ENCODE data around the gene CAMK2D. TPM values are rescaled to one million over a fixed set of nuclear protein-coding genes. Genes with fewer than 3 reads are reported as not detected.
"Not testable (repeated sequence)": the region's sequence is repeated elsewhere in the genome, so short reads cannot be mapped to it uniquely, and the experiment has no call there.

CAMK2D gene
- total and polyA plus RNA-seq, 2 donors from 2014 or later: 9.1 to 34.7 TPM

- H3K27ac ChIP-seq (ENCODE audit: low read depth in 2 of 2, low read length in 2 of 2): no peak overlapping the region
- no peak for FAIRE-seq
- intact Hi-C loops (cut with DNase I): no loop called here
These were observed 8.2 kb upstream of the CAMK2D start for GRCh38 chr4:113769744-113770143.

DNA sequence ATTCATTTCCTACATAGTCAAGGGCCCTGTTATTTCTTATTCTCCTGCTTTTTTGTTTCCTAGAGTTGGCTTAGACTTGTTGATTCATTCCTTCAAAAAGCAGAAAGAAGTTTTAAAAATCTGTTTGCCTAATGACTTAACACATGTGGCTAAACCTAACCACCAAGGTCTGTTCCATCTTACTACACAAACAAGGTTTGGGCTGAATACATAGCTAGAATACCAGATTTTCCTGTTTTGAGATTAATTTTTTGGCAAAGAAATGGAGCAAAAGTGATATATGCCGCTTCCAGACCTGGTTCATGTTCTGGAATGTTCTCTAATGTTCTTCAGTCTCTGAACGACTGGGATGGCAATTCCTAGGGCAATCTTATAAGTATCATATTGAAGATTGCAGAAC lies 7.4 kb upstream of the CAMK2D start:
- intact Hi-C loops (cut with DNase I): no loop called here

More at GRCh38 chr4:113769744-113770143, 8.2 kb upstream of the CAMK2D start:
- Histone ChIP-seq H3K9ac (ENCODE audit: low read length in 3 of 3) (no peak overlapping the region), H3K9me3 (ENCODE audit: control insufficient read depth in 2 of 3, insufficient read depth in 1 of 3, low read length in 3 of 3) (no peaks in the 10 kb centered on the region), H3K27me3 (ENCODE audit: control insufficient read depth, insufficient read depth, low read length) (no peaks in the 10 kb centered on the region), H3K36me3 (ENCODE audit: control insufficient read depth in 2 of 3, insufficient read depth in 3 of 3, low read length in 3 of 3) (no peaks in the 10 kb centered on the region), H3K4me1 (ENCODE audit: control insufficient read depth in 2 of 3, insufficient read depth in 2 of 3, low read depth in 1 of 3, low read length in 3 of 3) (no peaks in the 10 kb centered on the region), H3K4me3 (ENCODE audit: low read length in 3 of 3) (no peak overlapping the region)
- no peak for DNase-seq
- TF ChIP-seq, protein P1, sequence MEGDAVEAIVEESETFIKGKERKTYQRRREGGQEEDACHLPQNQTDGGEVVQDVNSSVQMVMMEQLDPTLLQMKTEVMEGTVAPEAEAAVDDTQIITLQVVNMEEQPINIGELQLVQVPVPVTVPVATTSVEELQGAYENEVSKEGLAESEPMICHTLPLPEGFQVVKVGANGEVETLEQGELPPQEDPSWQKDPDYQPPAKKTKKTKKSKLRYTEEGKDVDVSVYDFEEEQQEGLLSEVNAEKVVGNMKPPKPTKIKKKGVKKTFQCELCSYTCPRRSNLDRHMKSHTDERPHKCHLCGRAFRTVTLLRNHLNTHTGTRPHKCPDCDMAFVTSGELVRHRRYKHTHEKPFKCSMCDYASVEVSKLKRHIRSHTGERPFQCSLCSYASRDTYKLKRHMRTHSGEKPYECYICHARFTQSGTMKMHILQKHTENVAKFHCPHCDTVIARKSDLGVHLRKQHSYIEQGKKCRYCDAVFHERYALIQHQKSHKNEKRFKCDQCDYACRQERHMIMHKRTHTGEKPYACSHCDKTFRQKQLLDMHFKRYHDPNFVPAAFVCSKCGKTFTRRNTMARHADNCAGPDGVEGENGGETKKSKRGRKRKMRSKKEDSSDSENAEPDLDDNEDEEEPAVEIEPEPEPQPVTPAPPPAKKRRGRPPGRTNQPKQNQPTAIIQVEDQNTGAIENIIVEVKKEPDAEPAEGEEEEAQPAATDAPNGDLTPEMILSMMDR (IDR thresholded peaks at IDR 0.05; ENCODE audit: borderline replicate concordance, extremely low read depth, insufficient read depth): no peak

GRCh38 chr4:113766882-113767281 lies 5.3 kb upstream of the CAMK2D start:
- no peaks in the 10 kb centered on the region for H3K9me3 ChIP-seq (ENCODE audit: control insufficient read depth in 2 of 3, insufficient read depth in 1 of 3, low read length in 3 of 3)
- H3K36me3 ChIP-seq (ENCODE audit: control insufficient read depth in 2 of 3, insufficient read depth in 3 of 3, low read length in 3 of 3): no peaks in the 10 kb centered on the region
- H3K4me1 ChIP-seq (ENCODE audit: control insufficient read depth in 2 of 3, insufficient read depth in 2 of 3, low read depth in 1 of 3, low read length in 3 of 3): peaks cover 0 to 3% (median 0%) of the 10 kb centered on the region in 3 donors
- H3K27me3 ChIP-seq (ENCODE audit: control insufficient read depth, insufficient read depth, low read length): no peaks in the 10 kb centered on the region
- no peak for DNase-seq
- H3K9ac ChIP-seq (ENCODE audit: low read length in 3 of 3): no peak overlapping the region
- TF ChIP-seq, protein P1 (IDR thresholded peaks at IDR 0.05; ENCODE audit: borderline replicate concordance, extremely low read depth, insufficient read depth): no peak
- no peak overlapping the region for H3K27ac ChIP-seq (ENCODE audit: low read depth in 2 of 2, low read length in 2 of 2)
- H3K4me3 ChIP-seq (ENCODE audit: low read length in 3 of 3): no peak overlapping the region
- intact Hi-C loops (cut with DNase I): no loop called here
- no peak for FAIRE-seq

More for the DNA sequence above, 7.4 kb upstream of the CAMK2D start:
- Histone ChIP-seq H3K27me3 (ENCODE audit: control insufficient read depth, insufficient read depth, low read length) (no peaks in the 10 kb centered on the region), H3K4me1 (ENCODE audit: control insufficient read depth in 2 of 3, insufficient read depth in 2 of 3, low read depth in 1 of 3, low read length in 3 of 3) (no peaks in the 10 kb centered on the region), H3K27ac (ENCODE audit: low read depth in 2 of 2, low read length in 2 of 2) (no peak overlapping the region), H3K36me3 (ENCODE audit: control insufficient read depth in 2 of 3, insufficient read depth in 3 of 3, low read length in 3 of 3) (no peaks in the 10 kb centered on the region), H3K9ac (ENCODE audit: low read length in 3 of 3) (no peak overlapping the region), H3K4me3 (ENCODE audit: low read length in 3 of 3) (no peak overlapping the region), H3K9me3 (ENCODE audit: control insufficient read depth in 2 of 3, insufficient read depth in 1 of 3, low read length in 3 of 3) (no peaks in the 10 kb centered on the region)
- DNase-seq (no peak), FAIRE-seq (no peak)
- TF ChIP-seq, protein P1 (IDR thresholded peaks at IDR 0.05; ENCODE audit: borderline replicate concordance, extremely low read depth, insufficient read depth): no peak

GRCh38 chr4:113764720-113765264 lies 3.3 kb upstream of the CAMK2D start:
- H3K9me3 ChIP-seq (ENCODE audit: control insufficient read depth in 2 of 3, insufficient read depth in 1 of 3, low read length in 3 of 3): no peaks in the 10 kb centered on the region
- H3K27ac ChIP-seq (ENCODE audit: low read depth in 2 of 2, low read length in 2 of 2): no peak overlapping the region
- H3K4me1 ChIP-seq (ENCODE audit: control insufficient read depth in 2 of 3, insufficient read depth in 2 of 3, low read depth in 1 of 3, low read length in 3 of 3): peaks cover 0 to 3% (median 0%) of the 10 kb centered on the region in 3 donors
- no peaks in the 10 kb centered on the region for H3K36me3 ChIP-seq (ENCODE audit: control insufficient read depth in 2 of 3, insufficient read depth in 3 of 3, low read length in 3 of 3)
- no peaks in the 10 kb centered on the region for H3K27me3 ChIP-seq (ENCODE audit: control insufficient read depth, insufficient read depth, low read length)
- no peak overlapping the region for H3K9ac ChIP-seq (ENCODE audit: low read length in 3 of 3)
- TF ChIP-seq, protein P1 (IDR thresholded peaks at IDR 0.05; ENCODE audit: borderline replicate concordance, extremely low read depth, insufficient read depth): no peak
- H3K4me3 ChIP-seq (ENCODE audit: low read length in 3 of 3): no peak overlapping the region
- DNase-seq (no peak), FAIRE-seq (no peak)
- intact Hi-C loops (cut with DNase I): no loop called here

- FAIRE-seq; intact Hi-C loops (cut with DNase I); H3K27ac ChIP-seq (ENCODE audit: low read depth in 2 of 2, low read length in 2 of 2): not testable (repeated sequence)
These were observed 2.4 kb upstream of the CAMK2D start for GRCh38 chr4:113763923-113764322.

More at GRCh38 chr4:113763923-113764322, 2.4 kb upstream of the CAMK2D start:
- DNase-seq; H3K4me1 ChIP-seq (ENCODE audit: control insufficient read depth in 2 of 3, insufficient read depth in 2 of 3, low read depth in 1 of 3, low read length in 3 of 3); H3K27me3 ChIP-seq (ENCODE audit: control insufficient read depth, insufficient read depth, low read length); H3K36me3 ChIP-seq (ENCODE audit: control insufficient read depth in 2 of 3, insufficient read depth in 3 of 3, low read length in 3 of 3); H3K4me3 ChIP-seq (ENCODE audit: low read length in 3 of 3); H3K9me3 ChIP-seq (ENCODE audit: control insufficient read depth in 2 of 3, insufficient read depth in 1 of 3, low read length in 3 of 3); H3K9ac ChIP-seq (ENCODE audit: low read length in 3 of 3): not testable (repeated sequence)
